GM18861 (cell line): ENCODE measurements around the gene MMS22L.

ENCODE experiments used
- ATAC-seq: cut with Tn5 transposase; IDR thresholded peaks from one replicate; pipeline ENCODE4 v1.9.1; 2021; ENCODE audit not compliant: unreplicated experiment

Gene MMS22L

GRCh38 chr6:97150932-97151331, 132.1 kb downstream of the MMS22L start:
- ATAC-seq: no peak

- ATAC-seq: no peak
Measured at GRCh38 chr6:97147421-97147820, 135.6 kb downstream of the MMS22L start.

GRCh38 chr6:97145691-97146090, 137.3 kb downstream of the MMS22L start:
- no peak for ATAC-seq

- no peak for ATAC-seq
Measured at GRCh38 chr6:97141756-97142155, 141.3 kb downstream of the MMS22L start.

- no peak for ATAC-seq
Measured at GRCh38 chr6:97138581-97138980, 144.4 kb downstream of the MMS22L start.

GRCh38 chr6:97136626-97137358, 146.2 kb downstream of the MMS22L start:
- peak; percentile 74 for ATAC-seq

GRCh38 chr6:97133067-97133466, 149.9 kb downstream of the MMS22L start:
- no peak for ATAC-seq

GRCh38 chr6:97129106-97129505, 153.9 kb downstream of the MMS22L start:
- no peak for ATAC-seq

- no peak for ATAC-seq
Measured at GRCh38 chr6:97128507-97128906, 154.5 kb downstream of the MMS22L start.

- no peak for ATAC-seq
Measured at GRCh38 chr6:97123652-97124051, 159.4 kb downstream of the MMS22L start.

GRCh38 chr6:97123112-97123511, 159.9 kb downstream of the MMS22L start:
- ATAC-seq: no peak

- no peak for ATAC-seq
Measured at GRCh38 chr6:97120511-97120910, 162.5 kb downstream of the MMS22L start.

- no peak for ATAC-seq
Measured at GRCh38 chr6:97114645-97115044, 168.4 kb downstream of the MMS22L start.

- ATAC-seq: no peak
Measured at GRCh38 chr6:97113170-97113569, 169.8 kb downstream of the MMS22L start.

GRCh38 chr6:97111243-97111642, 171.8 kb downstream of the MMS22L start:
- ATAC-seq: no peak

- ATAC-seq: no peak
Measured at GRCh38 chr6:97110626-97111025, 172.4 kb downstream of the MMS22L start.

GRCh38 chr6:97110149-97110548, 172.9 kb downstream of the MMS22L start:
- ATAC-seq: no peak

GRCh38 chr6:97109444-97109843, 173.6 kb downstream of the MMS22L start:
- ATAC-seq: no peak

GRCh38 chr6:97102145-97102790, 180.7 kb downstream of the MMS22L start:
- ATAC-seq: no peak

GRCh38 chr6:97100696-97101095, 182.3 kb downstream of the MMS22L start:
- ATAC-seq: no peak

GRCh38 chr6:97097068-97098047, 185.7 kb downstream of the MMS22L start:
- no peak for ATAC-seq
